Stimulated activated CD4-positive, alpha-beta T cell treated with anti-CD3 and anti-CD28 coated beads, Interleukin-15, amount 100 ng/mL, for 48 hours (primary cell): ENCODE data around the gene PRKCZ.
A peak's percentile ranks its signal among the peaks of the same experiment; 100 is the strongest.

Source experiments
- DNase-seq, 2 donors: peaks; one replicate each; pipeline ENCODE4 v3.0.0-alpha.2; 2020; ENCODE audit warnings: low read depth in 2 of 2

PRKCZ gene

DNA sequence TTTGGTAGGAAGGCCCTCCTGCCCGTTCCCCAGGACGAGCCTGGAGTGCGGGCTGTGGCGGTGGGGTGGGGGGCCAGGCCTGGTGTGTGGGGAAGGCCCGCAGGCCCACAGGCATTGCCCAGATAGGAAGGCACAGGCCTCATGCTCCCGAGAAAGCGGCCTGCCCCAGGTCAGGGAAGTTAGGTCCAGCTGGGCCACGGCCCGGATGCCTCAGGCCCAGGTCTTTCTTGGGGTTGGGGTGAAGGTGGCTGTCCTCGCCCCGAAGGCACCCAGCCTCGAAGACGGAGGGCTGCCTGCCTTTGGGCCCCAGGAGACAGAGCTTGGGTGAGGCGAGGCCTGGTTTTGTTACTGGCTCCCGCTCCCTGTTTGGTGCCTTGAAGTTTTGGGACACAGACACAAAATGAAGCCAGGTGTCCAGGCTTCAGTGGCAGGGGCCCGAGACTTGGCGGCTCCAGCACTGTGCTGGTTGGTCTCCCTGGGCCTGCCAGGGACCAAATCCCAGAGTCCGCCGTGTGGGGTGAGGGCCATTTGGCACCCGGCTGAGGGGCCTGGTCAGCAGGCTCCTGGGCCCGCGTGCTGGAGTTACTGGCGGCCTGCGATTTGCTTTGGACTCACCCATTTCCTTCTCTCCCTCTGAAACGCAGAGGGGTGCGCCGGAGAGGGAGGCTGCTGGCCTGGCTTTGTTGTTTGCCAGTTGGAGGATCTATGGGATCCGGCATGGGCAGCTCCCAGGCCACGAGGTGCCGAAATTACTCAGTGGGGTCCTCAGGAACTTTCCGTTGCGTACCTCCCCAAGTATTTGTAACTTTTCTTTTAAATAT, 179.9 kb downstream of the PRKCZ start:
- DNase-seq, result no peak

- DNase-seq, result no peak
Observed at GRCh38 chr1:2230781-2231531, 180.7 kb downstream of the PRKCZ start.

GRCh38 chr1:2231532-2232254, 181.5 kb downstream of the PRKCZ start:
- DNase-seq, result peak in 1 of 2 donors; percentile 68

DNA sequence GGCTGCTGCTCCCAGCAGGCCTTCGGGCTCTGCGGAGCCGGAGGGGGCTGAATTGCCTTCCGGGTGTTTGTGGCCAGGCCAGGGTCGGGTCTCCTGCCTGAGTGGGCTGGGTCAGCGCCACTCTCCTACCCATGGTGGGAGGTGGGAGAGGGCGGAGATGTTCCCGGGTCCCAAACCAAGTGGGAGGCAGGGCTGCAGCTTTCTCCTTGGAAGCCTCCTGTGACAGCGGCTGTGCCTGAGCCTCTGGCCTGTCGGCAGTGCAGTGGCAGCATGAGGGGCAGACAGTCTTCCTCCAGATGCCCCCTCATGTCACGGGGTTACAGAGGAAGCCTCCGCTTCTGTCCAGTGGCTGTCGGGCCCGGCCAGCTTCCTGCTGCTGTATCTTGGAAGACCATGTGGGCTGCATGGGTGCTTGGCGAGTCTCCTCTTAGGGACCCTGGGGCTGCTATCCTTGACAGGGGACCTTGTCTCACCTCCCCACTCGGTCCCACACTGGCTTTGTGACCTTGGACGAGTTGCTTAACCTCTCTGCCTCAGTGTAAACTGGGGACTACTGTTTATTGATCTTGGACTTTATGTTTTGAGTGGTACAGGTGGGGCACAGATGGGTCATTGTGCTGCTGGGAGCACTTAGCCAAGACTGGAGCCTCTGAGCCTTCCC, 182.2 kb downstream of the PRKCZ start:
- DNase-seq, result no peak

GRCh38 chr1:2232916-2233438, 182.8 kb downstream of the PRKCZ start:
- DNase-seq, result no peak

DNA sequence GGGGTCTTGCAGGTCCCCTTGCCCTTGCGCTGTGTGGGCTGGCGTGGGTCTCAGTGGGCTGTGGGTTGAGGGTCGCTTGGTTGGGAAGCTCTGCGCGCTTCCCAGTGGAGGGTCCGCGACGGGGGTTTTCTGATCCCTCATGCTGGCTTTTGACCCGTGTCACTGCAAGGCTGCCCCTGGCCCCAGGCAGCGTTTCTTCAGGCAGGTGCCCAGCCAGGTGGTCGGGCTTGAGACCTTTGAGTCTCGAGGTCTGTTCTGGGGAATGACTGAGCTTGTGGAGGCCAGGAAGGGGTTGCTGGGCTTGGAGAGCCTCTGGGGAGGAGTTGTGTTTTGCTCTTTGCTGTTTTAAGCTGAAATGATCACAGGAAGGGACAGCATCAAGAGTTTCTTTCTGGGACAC, 183.3 kb downstream of the PRKCZ start:
- no peak for DNase-seq

DNA sequence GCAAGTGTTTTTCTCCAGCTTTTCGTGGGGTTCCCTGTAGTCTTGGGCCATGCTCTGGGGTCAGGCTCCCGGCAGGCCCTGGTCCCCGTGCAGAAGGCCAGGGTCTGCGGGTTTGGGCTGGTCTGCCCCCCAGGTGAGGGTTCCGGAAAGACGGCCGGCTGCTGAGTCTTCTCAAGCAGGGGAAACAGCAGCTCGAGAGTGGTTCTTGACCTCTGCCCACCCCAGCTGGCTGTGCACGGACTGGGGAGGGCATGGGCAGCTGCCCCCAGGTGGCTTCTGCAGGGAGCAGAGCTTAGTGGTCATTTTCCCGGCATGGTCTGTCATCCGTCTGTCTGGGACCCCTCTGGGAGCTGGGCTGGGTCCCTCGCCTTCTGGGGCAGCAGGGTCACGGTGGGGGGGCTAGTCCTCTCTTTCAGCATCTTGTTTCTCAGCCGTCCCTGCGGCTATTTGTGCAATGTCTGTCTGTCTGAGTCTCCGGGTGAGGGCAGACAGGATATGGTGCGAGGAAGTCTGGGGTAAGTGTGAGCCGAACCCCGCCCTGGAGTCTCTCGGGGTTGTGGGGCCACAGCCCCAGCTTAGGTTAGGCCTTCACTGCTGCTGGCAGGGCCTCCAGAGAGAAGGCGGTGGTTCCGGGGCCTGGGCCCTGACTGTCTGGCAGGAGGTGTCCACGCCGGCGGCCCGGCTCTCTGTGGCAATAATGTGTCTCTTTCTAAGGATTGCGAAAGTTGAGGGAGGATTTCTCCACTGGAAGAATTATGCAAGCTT, 184.0 kb downstream of the PRKCZ start:
- peak in 1 of 2 donors; percentile 47 for DNase-seq

GRCh38 chr1:2234762-2235113, 184.5 kb downstream of the PRKCZ start:
- DNase-seq, result no peak
